B cell (primary cell): ENCODE results near the gene COX5B. TPM values are rescaled to one million over a fixed set of nuclear protein-coding genes. Genes with fewer than 3 reads are reported as not detected.
"Not testable (repeated sequence)": the region's sequence is repeated elsewhere in the genome, so short reads cannot be mapped to it uniquely, and the experiment has no call there.

ENCODE experiments used
- ATAC-seq: fragments of 200-7000 bp; cut with Tn5 transposase; one replicate; pipeline ENCODE4 v1.10.0; 2021; ENCODE audit warnings: low read depth, mild to moderate bottlenecking, moderate number of reproducible peaks, moderate library complexity
- CTCF ChIA-PET: fragments of 350-600 bp; sonication (Branson Sonifier 250); formaldehyde crosslinking; loops from one replicate; lab custom pipeline; 2021; ENCODE audit warnings: antibody characterized with exemption, inconsistent platforms; lab: Charles Lee
- POLR2A ChIA-PET: fragments of 350-600 bp; sonication (Branson Sonifier 250); formaldehyde crosslinking; loops from one replicate; lab custom pipeline; 2021; ENCODE audit warnings: antibody characterized with exemption; lab: Charles Lee
- DNase-seq: peaks from one replicate; pipeline ENCODE4 v3.0.0; 2013
- H2AFZ ChIP-seq: 2 replicates; pipeline ENCODE4 v1.6.1; 2012; ENCODE audit warnings: mild to moderate bottlenecking, low read depth, low read length; ENCODE audit not compliant: insufficient read depth, poor library complexity, severe bottlenecking
- H3K27ac ChIP-seq, 2 donors: 1 replicate in 1 of 2; 2 replicates in 1 of 2; pipeline ENCODE4 v1.5.1; 2012 to 2013; ENCODE audit warnings: low read length in 2 of 2, mild to moderate bottlenecking in 2 of 2, moderate library complexity in 1 of 2
- H3K27me3 ChIP-seq, 4 experiments: fragments of 200-600 bp in 1 of 4; sonication (generic) in 1 of 4; replicated peaks in 1 of 4; 1 replicate in 2 of 4; 2 replicates in 2 of 4; pipeline versions ENCODE4 v1.6.1 to v1.7.0; 2013 to 2016; ENCODE audit warnings: low read length in 3 of 4, mild to moderate bottlenecking in 2 of 4, mixed read lengths in 1 of 4, moderate library complexity in 1 of 4; ENCODE audit not compliant: insufficient read depth in 4 of 4, control insufficient read depth in 3 of 4; ENCODE audit errors: control extremely low read depth in 1 of 4
- H3K36me3 ChIP-seq, 2 experiments: replicated peaks in 1 of 2; 1 replicate in 1 of 2; 2 replicates in 1 of 2; pipeline versions ENCODE4 v1.6.1 to v1.7.1; 2013; ENCODE audit warnings: low read length in 1 of 2; ENCODE audit not compliant: insufficient read depth in 2 of 2, control insufficient read depth in 1 of 2; ENCODE audit errors: control extremely low read depth in 1 of 2, extremely low read depth in 1 of 2
- H3K4me1 ChIP-seq, 2 donors: fragments of 200-600 bp in 1 of 2; sonication (generic) in 1 of 2; 1 replicate in 1 of 2; 2 replicates in 1 of 2; pipeline versions ENCODE4 v1.5.1 to v1.6.1; 2013 to 2017; ENCODE audit warnings: low read length in 2 of 2; ENCODE audit not compliant: control insufficient read depth in 2 of 2, insufficient read depth in 2 of 2
- H3K4me2 ChIP-seq: replicated peaks from 2 replicates; pipeline ENCODE3; 2012; ENCODE audit warnings: mild to moderate bottlenecking, low read depth, low read length; ENCODE audit not compliant: poor library complexity, severe bottlenecking
- H3K4me3 ChIP-seq, 5 experiments: fragments of 200-600 bp in 1 of 5; sonication (generic) in 1 of 5; 1 replicate in 3 of 5; 2 replicates in 2 of 5; pipeline versions ENCODE4 v1.5.1 to v1.7.0; 2011 to 2016; ENCODE audit warnings: low read length in 4 of 5, mild to moderate bottlenecking in 4 of 5, low read depth in 2 of 5, control low read depth in 1 of 5, moderate library complexity in 1 of 5; ENCODE audit not compliant: insufficient read depth in 1 of 5; ENCODE audit errors: control extremely low read depth in 1 of 5, extremely low read depth in 1 of 5
- H3K79me2 ChIP-seq: fragments of 200-600 bp; sonication (generic); one replicate; pipeline ENCODE4 v1.6.0; 2016; ENCODE audit warnings: low read length; ENCODE audit not compliant: control insufficient read depth, insufficient read depth
- H3K9ac ChIP-seq: fragments of 200-600 bp; sonication (generic); 2 replicates; pipeline ENCODE4 v1.6.1; 2017; ENCODE audit warnings: mild to moderate bottlenecking, low read length, moderate library complexity
- H3K9me3 ChIP-seq, 3 donors: one replicate each; pipeline versions ENCODE4 v1.6.1 to v1.7.1; 2013; ENCODE audit warnings: low read length in 2 of 3; ENCODE audit not compliant: control insufficient read depth in 2 of 3, insufficient read depth in 1 of 3; ENCODE audit errors: control extremely low read depth in 1 of 3
- H4K20me1 ChIP-seq: 2 replicates; pipeline ENCODE4 v1.6.0; 2012; ENCODE audit warnings: mild to moderate bottlenecking, low read length; ENCODE audit not compliant: insufficient read depth, control insufficient read depth, poor library complexity, severe bottlenecking
- H3K27ac Mint-ChIP-seq: one replicate; pipeline ENCODE4 v1.8.0; 2021; ENCODE audit warnings: mixed read lengths
- H3K27me3 Mint-ChIP-seq: one replicate; pipeline ENCODE4 v1.8.0; 2021; ENCODE audit warnings: mixed read lengths
- H3K4me1 Mint-ChIP-seq: one replicate; pipeline ENCODE4 v1.8.0; 2021; ENCODE audit warnings: mixed read lengths
- H3K4me3 Mint-ChIP-seq: one replicate; pipeline ENCODE4 v1.8.0; 2021; ENCODE audit warnings: mixed read lengths
- H3K9me3 Mint-ChIP-seq: one replicate; pipeline ENCODE4 v1.8.0; 2022; ENCODE audit warnings: mixed read lengths; ENCODE audit not compliant: insufficient read depth
- EZH2 ChIP-seq: IDR thresholded peaks from 2 replicates; pipeline ENCODE4 v1.6.1; 2012; ENCODE audit warnings: borderline replicate concordance, low read depth, mild to moderate bottlenecking, moderate library complexity, low read length; ENCODE audit not compliant: insufficient read depth, poor library complexity, severe bottlenecking
- WGBS: methylation state at CpG from one replicate; pipeline ENCODE4 v1.1.5; 2013; ENCODE audit warnings: missing lambda C conversion rate; ENCODE audit not compliant: insufficient coverage; 5-methylcytosine and 5-hydroxymethylcytosine counted together
- intact Hi-C: fragments of 100-400 bp; cut with micrococcal nuclease; formaldehyde crosslinking; loops from one replicate; pipeline ENCODE4 v1.10.0; 2022
- polyA minus RNA-seq: library from RNA; depleted of rRNA, polyadenylated mRNA; stranded (reverse); fragments of >200 nt; gene quantifications from 2 replicates; pipeline ENCODE4 v1.2.3, GENCODE V29; 2012
- polyA plus RNA-seq: library from polyadenylated mRNA; depleted of rRNA; stranded (reverse); fragments of >200 nt; gene quantifications from 2 replicates; pipeline ENCODE4 v1.2.3, GENCODE V29; 2012
- total RNA-seq, 2 donors: library from RNA; stranded (reverse); fragments of 120-200 nt in 1 of 2; gene quantifications; 1 replicate in 1 of 2; 2 replicates in 1 of 2; pipeline versions ENCODE4 v1.2.3 to v1.2.4, GENCODE V29; 2013 to 2022
- TF ChIP-seq, protein P1 (sequence below): fragments of 200-600 bp; IDR thresholded peaks from one replicate; pipeline ENCODE4 v1.8.0; 2022; ENCODE audit warnings: antibody characterized with exemption, mild to moderate bottlenecking

Gene COX5B, protein sequence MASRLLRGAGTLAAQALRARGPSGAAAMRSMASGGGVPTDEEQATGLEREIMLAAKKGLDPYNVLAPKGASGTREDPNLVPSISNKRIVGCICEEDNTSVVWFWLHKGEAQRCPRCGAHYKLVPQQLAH
- total RNA-seq (104 and 111 TPM in 2 replicates), polyA plus RNA-seq (118 and 164 TPM in 2 replicates), polyA minus RNA-seq (114 and 144 TPM in 2 replicates)
- 138 TPM for total RNA-seq (2013)

DNA sequence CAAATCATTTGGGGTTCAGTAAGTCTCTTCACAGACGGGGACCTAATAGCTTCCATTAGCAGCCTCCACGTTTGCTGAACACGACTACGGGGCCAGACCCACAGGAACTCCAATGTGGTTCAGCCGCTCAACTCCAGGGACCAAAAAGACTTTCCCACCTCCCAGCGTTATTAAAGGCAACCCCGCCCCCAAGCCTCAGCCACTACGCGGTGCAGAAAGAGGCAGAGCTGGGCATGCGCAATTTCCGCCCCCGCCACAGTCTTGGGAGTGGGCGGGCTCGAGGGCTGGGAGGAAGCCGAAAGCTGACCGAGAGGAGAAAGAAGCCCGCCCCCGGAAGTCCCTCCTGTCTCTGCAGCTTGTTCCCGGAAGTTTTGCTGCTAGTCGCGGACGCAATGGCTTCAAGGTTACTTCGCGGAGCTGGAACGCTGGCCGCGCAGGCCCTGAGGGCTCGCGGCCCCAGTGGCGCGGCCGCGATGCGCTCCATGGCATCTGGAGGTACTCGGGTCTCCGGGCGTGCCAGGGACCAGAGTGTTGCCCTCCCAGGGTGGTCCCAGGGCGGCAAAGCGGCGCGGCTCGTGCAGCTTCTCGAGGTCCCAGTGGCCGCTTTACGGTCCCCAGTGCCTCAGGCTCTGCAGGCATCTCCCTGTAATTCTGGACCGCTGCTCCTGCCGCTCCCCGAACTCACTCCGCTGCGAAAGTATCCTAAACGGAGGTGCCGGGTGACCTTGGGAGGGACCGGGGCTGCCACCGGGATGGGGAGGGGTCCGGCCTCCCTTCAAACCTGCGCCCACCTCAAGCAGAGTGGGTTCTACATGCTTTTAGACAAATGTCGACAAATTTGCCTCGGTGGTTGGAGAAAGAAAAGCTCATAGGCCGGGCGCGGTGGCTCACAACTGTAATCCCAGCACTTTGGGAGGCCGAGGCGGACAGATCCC, at the start of gene COX5B:
TSS of gene COX5B (plus strand) at position 368 of the 935 bp plus-strand sequence. CDS start at position 393, 25 bp downstream.
- Mint-ChIP-seq H3K4me3 (peak within 1 kb of the TSS; percentile 100), H3K27ac (peak within 1 kb of the TSS; percentile 97), H3K27me3 (peaks cover 3% of the 10 kb centered on the region), H3K9me3 (no peaks in the 10 kb centered on the region), H3K4me1 (peaks cover 21% of the 10 kb centered on the region)
- DNase-seq (peak; percentile 98), ATAC-seq (peak; percentile 98)
- Histone ChIP-seq H3K36me3 (peaks cover 4 to 29% of the 10 kb centered on the region in 2 experiments), H2AFZ (peak within 1 kb of the TSS; percentile 91), H3K4me1 (peaks cover 14 to 15% of the 10 kb centered on the region in 2 donors), H3K9ac (peak within 1 kb of the TSS; percentile 99), H4K20me1 (peaks cover 12% of the 10 kb centered on the region), H3K27me3 (no peaks in the 10 kb centered on the region), H3K9me3 (no peaks in the 10 kb centered on the region), H3K4me2 (peak within 1 kb of the TSS; percentile 88), H3K4me3 (peak within 1 kb of the TSS; percentile 61 to 97 (median 97)), H3K27ac (peak within 1 kb of the TSS; percentile 72 to 87), H3K79me2 (peaks cover 14% of the 10 kb centered on the region)
- TF ChIP-seq, protein P1, sequence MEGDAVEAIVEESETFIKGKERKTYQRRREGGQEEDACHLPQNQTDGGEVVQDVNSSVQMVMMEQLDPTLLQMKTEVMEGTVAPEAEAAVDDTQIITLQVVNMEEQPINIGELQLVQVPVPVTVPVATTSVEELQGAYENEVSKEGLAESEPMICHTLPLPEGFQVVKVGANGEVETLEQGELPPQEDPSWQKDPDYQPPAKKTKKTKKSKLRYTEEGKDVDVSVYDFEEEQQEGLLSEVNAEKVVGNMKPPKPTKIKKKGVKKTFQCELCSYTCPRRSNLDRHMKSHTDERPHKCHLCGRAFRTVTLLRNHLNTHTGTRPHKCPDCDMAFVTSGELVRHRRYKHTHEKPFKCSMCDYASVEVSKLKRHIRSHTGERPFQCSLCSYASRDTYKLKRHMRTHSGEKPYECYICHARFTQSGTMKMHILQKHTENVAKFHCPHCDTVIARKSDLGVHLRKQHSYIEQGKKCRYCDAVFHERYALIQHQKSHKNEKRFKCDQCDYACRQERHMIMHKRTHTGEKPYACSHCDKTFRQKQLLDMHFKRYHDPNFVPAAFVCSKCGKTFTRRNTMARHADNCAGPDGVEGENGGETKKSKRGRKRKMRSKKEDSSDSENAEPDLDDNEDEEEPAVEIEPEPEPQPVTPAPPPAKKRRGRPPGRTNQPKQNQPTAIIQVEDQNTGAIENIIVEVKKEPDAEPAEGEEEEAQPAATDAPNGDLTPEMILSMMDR, result no peak
- TF ChIP-seq EZH2, result no peak
- ChIA-PET POLR2A (interaction anchor here (0.5 to 3.6 kb wide), 5 partner anchors 17 to 1690 kb away, joined by 3 to 44 read pairs (median 3); partner anchors contain the start of genes ACTR1B, C2orf92 and TXNDC9), CTCF (interaction anchor here (0.9 to 2.9 kb wide), 6 partner anchors 14 to 95 kb away, joined by 3 to 34 read pairs (median 10); partner anchors contain the start of gene ACTR1B)
- WGBS, result 1% methylated on average over 62 of the region's 63 CpGs
- intact Hi-C loops, result loop anchor here (1.0 to 5.0 kb wide), 4 partner anchors 18 to 366 kb away; partner anchors contain the start of genes ACTR1B and TMEM131

DNA sequence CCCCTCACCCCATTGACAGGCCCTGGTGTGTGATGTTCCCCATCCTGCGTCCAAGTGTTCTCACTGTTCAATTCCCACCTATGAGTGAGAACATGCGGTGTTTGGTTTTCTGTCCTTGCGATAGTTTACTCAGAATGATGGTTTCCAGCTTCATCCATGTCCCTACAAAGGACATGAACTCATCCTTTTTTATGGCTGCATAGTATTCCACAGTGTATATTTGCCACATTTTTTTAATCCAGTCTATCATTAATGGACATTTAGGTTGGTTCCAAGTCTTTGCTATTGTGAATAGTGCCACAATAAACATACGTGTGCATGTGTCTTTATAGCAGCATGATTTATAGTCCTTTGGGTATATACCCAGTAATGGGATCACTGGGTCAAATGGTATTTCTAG, 49.7 kb upstream of the COX5B start:
- WGBS, result no CpG with 5 or more reads among the region's 4 CpGs

DNA sequence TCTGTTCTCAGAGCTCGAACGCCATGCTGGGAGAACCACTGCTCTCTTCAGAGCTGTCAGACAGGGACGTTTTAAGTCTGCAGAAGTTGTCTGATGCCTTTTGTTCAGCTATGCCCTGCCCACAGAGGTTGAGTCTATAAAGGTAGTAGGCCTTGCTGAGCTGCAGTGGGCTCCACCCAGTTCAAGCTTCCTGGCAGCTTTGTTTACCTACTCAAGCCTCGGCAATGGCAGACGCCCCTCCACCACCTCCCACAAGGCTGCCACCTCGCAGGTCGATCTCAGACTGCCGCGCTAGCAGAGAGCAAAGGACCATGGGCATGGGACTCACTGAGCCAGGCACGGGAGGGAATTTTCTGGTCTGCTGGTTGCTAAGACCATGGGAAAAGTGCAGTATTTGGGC, 44.3 kb upstream of the COX5B start:
- ATAC-seq, H3K27ac ChIP-seq, H3K4me1 Mint-ChIP-seq, DNase-seq, H3K9me3 Mint-ChIP-seq, H3K4me3 ChIP-seq, H3K27me3 ChIP-seq, H3K27ac Mint-ChIP-seq, intact Hi-C loops, H3K4me2 ChIP-seq, H3K79me2 ChIP-seq, POLR2A ChIA-PET, H2AFZ ChIP-seq, H3K4me1 ChIP-seq, H4K20me1 ChIP-seq, H3K9ac ChIP-seq, H3K9me3 ChIP-seq, H3K4me3 Mint-ChIP-seq, H3K36me3 ChIP-seq: not testable (repeated sequence)
- CTCF ChIA-PET, result interaction anchor here (1.0 kb wide), 1 partner anchor 95 kb away, joined by 3 read pairs; no protein-coding TSS in a partner anchor
- H3K27me3 Mint-ChIP-seq, result peaks cover 24% of the 10 kb centered on the region
- 92% methylated on average over 2 of the region's 10 CpGs for WGBS

More for the DNA sequence above, 49.7 kb upstream of the COX5B start:
- ATAC-seq, H3K4me1 Mint-ChIP-seq, H3K9me3 ChIP-seq, H3K4me2 ChIP-seq, CTCF ChIA-PET, H3K9ac ChIP-seq, H3K27ac ChIP-seq, H3K27me3 ChIP-seq, DNase-seq, H2AFZ ChIP-seq, H3K4me3 Mint-ChIP-seq, POLR2A ChIA-PET, H3K36me3 ChIP-seq, H3K9me3 Mint-ChIP-seq, H3K4me3 ChIP-seq, H3K79me2 ChIP-seq, H3K4me1 ChIP-seq, H3K27ac Mint-ChIP-seq, H4K20me1 ChIP-seq: not testable (repeated sequence)
- intact Hi-C loops, result loop anchor here (10.0 kb wide), 1 partner anchor 789 kb away; no protein-coding TSS in a partner anchor
- H3K27me3 Mint-ChIP-seq, result peaks cover 19% of the 10 kb centered on the region
